ENCODE results near the gene HIVEP2. TPM values are rescaled to one million over a fixed set of nuclear protein-coding genes. Genes with fewer than 3 reads are reported as not detected.
A peak's percentile ranks its signal among the peaks of the same experiment; 100 is the strongest.

The HIVEP2 gene
- polyA plus RNA-seq, 3 donors from 2014 or later = 0.13 to 4.6 (median 1.5) TPM

GRCh38 chr6:142891454-142891853 is 53.5 kb downstream of the HIVEP2 start:
- Mint-ChIP-seq H3K36me3 (peaks cover 0 to 3% (median 0%) of the 10 kb centered on the region in 3 donors), H3K4me3 (no peak overlapping the region), H3K27me3 (ENCODE audit: low read depth in 3 of 3) (peaks cover 0 to 2% (median 0%) of the 10 kb centered on the region in 3 donors), H3K9me3 (no peaks in the 10 kb centered on the region), H3K4me1 (peaks cover 13 to 25% of the 10 kb centered on the region in 2 donors), H3K27ac (no peak overlapping the region)
- DNase-seq = no peak

DNA sequence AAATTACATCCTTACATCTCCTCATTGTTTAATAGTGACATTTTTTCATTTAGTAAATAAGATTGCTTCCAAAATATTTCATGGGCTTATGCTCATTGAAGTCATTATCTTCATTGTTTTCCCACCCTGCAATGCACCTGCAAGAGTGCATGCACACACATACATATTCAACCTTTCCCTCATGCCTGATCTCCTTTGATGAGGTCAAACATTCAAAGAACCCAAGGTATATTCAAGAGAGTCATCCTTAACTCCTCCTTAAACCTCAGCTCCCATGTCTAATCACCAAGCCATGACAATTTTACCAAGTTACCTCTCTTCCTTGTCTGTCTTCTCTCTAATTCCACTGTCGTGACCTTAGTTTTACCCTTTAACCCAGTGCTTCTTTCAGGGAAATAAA is 56.5 kb downstream of the HIVEP2 start:
- Mint-ChIP-seq H3K27me3 (ENCODE audit: low read depth in 3 of 3) (peaks cover 0 to 2% (median 0%) of the 10 kb centered on the region in 3 donors), H3K4me1 (peaks cover 34 to 48% of the 10 kb centered on the region in 2 donors), H3K27ac (peak overlapping the region in 4 of 6 donors; percentile 5 to 79 (median 12)), H3K4me3 (no peak overlapping the region), H3K36me3 (no peaks in the 10 kb centered on the region), H3K9me3 (no peaks in the 10 kb centered on the region)
- DNase-seq = no peak

GRCh38 chr6:142887517-142887916 is 57.5 kb downstream of the HIVEP2 start:
- Mint-ChIP-seq H3K9me3 (no peaks in the 10 kb centered on the region), H3K27me3 (ENCODE audit: low read depth in 3 of 3) (peaks cover 0 to 2% (median 0%) of the 10 kb centered on the region in 3 donors), H3K4me3 (no peak overlapping the region), H3K27ac (peak overlapping the region; percentile 16 to 84 (median 58)), H3K36me3 (no peaks in the 10 kb centered on the region), H3K4me1 (peaks cover 36 to 48% of the 10 kb centered on the region in 2 donors)
- DNase-seq = no peak

DNA sequence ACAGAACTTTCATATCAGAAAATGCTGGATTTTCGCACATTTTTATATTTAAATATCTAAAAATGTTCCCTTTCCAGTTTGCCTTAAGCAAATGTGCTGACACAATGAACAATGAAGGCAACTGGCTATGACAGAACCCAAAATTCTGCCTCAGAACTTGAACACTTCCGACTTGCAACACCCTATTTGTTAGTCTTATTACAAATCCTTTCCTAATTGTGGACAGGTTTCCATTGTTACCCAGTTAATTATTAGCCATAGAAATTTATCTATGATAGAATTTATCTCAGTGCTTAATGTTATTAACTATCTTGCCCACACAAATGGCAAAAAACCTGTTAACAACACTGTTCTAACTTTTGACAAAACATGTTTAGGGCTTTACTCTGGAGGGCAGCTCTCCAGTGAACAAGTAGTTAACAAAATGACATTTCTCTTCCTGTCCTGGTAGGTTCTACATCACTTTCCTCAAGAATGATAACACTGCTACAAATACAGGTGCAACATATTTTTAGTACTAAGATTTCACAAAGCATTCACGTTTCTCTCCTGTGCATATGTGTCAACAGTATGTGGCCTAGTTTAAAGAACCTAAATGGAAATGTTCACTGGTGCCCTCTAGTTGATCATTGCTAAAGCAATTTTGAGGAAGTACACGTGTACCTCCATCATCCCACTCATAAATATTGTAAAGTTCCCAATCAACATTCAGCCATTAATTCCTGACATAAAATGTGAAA is 58.4 kb downstream of the HIVEP2 start:
- H3K27ac Mint-ChIP-seq = peak overlapping the region; percentile 42 to 84 (median 74)
- peaks cover 0 to under 1% (median 0%) of the 10 kb centered on the region in 3 donors for H3K27me3 Mint-ChIP-seq (ENCODE audit: low read depth in 3 of 3)
- peaks cover 39 to 48% of the 10 kb centered on the region in 2 donors for H3K4me1 Mint-ChIP-seq
- H3K4me3 Mint-ChIP-seq = no peak overlapping the region
- H3K9me3 Mint-ChIP-seq = no peaks in the 10 kb centered on the region
- peak; percentile 31 to 40 (median 33) for DNase-seq
- no peaks in the 10 kb centered on the region for H3K36me3 Mint-ChIP-seq

GRCh38 chr6:142885182-142885867 is 59.7 kb downstream of the HIVEP2 start:
- peak overlapping the region; percentile 34 to 75 (median 47) for H3K4me3 Mint-ChIP-seq
- H3K27ac Mint-ChIP-seq = peak overlapping the region; percentile 30 to 96 (median 90)
- no peaks in the 10 kb centered on the region for H3K27me3 Mint-ChIP-seq (ENCODE audit: low read depth in 3 of 3)
- H3K9me3 Mint-ChIP-seq = no peaks in the 10 kb centered on the region
- peaks cover 40 to 50% of the 10 kb centered on the region in 2 donors for H3K4me1 Mint-ChIP-seq
- H3K36me3 Mint-ChIP-seq = no peaks in the 10 kb centered on the region
- DNase-seq = peak; percentile 40 to 55 (median 47)

- H3K9me3 Mint-ChIP-seq = no peaks in the 10 kb centered on the region
- no peaks in the 10 kb centered on the region for H3K36me3 Mint-ChIP-seq
- peaks cover 45 to 57% of the 10 kb centered on the region in 2 donors for H3K4me1 Mint-ChIP-seq
- peak overlapping the region; percentile 43 to 93 (median 82) for H3K27ac Mint-ChIP-seq
- H3K27me3 Mint-ChIP-seq (ENCODE audit: low read depth in 3 of 3) = peaks cover 0 to under 1% (median 0%) of the 10 kb centered on the region in 3 donors
- no peak for DNase-seq
- H3K4me3 Mint-ChIP-seq = peak overlapping the region in 2 of 5 donors; percentile 8 to 60
Observed at GRCh38 chr6:142884214-142885035, 60.6 kb downstream of the HIVEP2 start.

GRCh38 chr6:142883011-142883410 is 62.0 kb downstream of the HIVEP2 start:
- peaks cover 50 to 64% of the 10 kb centered on the region in 2 donors for H3K4me1 Mint-ChIP-seq
- H3K4me3 Mint-ChIP-seq = no peak overlapping the region
- peaks cover 0 to 2% (median 0%) of the 10 kb centered on the region in 3 donors for H3K27me3 Mint-ChIP-seq (ENCODE audit: low read depth in 3 of 3)
- no peak for DNase-seq
- H3K9me3 Mint-ChIP-seq = no peaks in the 10 kb centered on the region
- H3K36me3 Mint-ChIP-seq = no peaks in the 10 kb centered on the region
- no peak overlapping the region for H3K27ac Mint-ChIP-seq

DNA sequence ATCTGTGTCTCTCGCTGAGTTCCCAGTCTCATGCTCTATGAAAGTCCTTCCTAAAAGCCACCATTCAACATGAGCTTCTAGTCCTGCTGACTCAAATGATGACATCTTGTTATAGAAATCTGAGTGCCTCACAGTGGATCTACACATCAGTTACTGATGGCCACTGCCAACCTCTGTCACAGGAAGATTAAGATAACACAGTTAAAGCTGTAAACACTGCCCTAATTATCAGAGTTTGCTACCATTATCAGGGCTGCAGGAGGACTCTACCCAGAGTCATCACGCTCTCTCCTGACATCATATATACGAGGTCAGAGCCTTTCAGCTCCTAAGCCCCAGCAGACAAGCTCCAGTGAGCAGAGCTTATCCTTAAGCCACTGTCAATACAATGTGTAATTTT is 63.2 kb downstream of the HIVEP2 start:
- peaks cover 0 to 2% (median 0%) of the 10 kb centered on the region in 3 donors for H3K27me3 Mint-ChIP-seq (ENCODE audit: low read depth in 3 of 3)
- H3K36me3 Mint-ChIP-seq = no peaks in the 10 kb centered on the region
- H3K4me1 Mint-ChIP-seq = peaks cover 50 to 63% of the 10 kb centered on the region in 2 donors
- H3K27ac Mint-ChIP-seq = no peak overlapping the region
- DNase-seq = no peak
- no peaks in the 10 kb centered on the region for H3K9me3 Mint-ChIP-seq
- H3K4me3 Mint-ChIP-seq = no peak overlapping the region

- peaks cover 0 to 2% (median 0%) of the 10 kb centered on the region in 3 donors for H3K27me3 Mint-ChIP-seq (ENCODE audit: low read depth in 3 of 3)
- DNase-seq = no peak
- H3K36me3 Mint-ChIP-seq = no peaks in the 10 kb centered on the region
- peaks cover 46 to 61% of the 10 kb centered on the region in 2 donors for H3K4me1 Mint-ChIP-seq
- H3K9me3 Mint-ChIP-seq = no peaks in the 10 kb centered on the region
- H3K27ac Mint-ChIP-seq = no peak overlapping the region
- no peak overlapping the region for H3K4me3 Mint-ChIP-seq
Observed at GRCh38 chr6:142881290-142881689, 63.7 kb downstream of the HIVEP2 start.

- Mint-ChIP-seq H3K27ac (peak overlapping the region in 2 of 6 donors; percentile 7 to 18), H3K27me3 (ENCODE audit: low read depth in 3 of 3) (peaks cover 0 to 2% (median 0%) of the 10 kb centered on the region in 3 donors), H3K4me3 (no peak overlapping the region), H3K9me3 (no peaks in the 10 kb centered on the region), H3K36me3 (peaks cover 0 to 5% (median 0%) of the 10 kb centered on the region in 3 donors), H3K4me1 (peaks cover 36 to 61% of the 10 kb centered on the region in 2 donors)
- DNase-seq = no peak
Observed at GRCh38 chr6:142880201-142880600, 64.8 kb downstream of the HIVEP2 start.

DNA sequence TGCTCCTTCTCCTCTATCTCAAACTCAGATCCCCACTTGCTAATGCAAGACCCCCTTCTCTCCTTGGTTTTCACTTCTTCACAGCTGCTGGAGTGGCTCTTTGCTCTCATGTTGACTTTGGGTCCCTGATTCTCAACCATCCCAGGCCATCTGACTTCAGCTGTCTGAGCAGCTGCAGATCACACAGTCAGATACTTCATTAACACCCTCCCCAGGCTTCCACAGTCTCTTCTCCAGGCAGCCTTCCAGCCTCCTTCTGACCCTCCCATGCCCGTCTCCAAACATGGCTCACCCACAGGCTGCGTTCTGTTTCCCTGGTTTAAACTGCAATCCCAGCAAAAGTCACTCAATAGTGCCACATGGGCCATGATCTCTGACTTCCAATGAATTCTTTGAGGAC is 65.4 kb downstream of the HIVEP2 start:
- H3K9me3 Mint-ChIP-seq = no peaks in the 10 kb centered on the region
- peak overlapping the region in 3 of 6 donors; percentile 18 to 79 (median 18) for H3K27ac Mint-ChIP-seq
- DNase-seq = no peak
- no peak overlapping the region for H3K4me3 Mint-ChIP-seq
- H3K27me3 Mint-ChIP-seq (ENCODE audit: low read depth in 3 of 3) = peaks cover 0 to 2% (median 0%) of the 10 kb centered on the region in 3 donors
- H3K4me1 Mint-ChIP-seq = peaks cover 36 to 61% of the 10 kb centered on the region in 2 donors
- H3K36me3 Mint-ChIP-seq = peaks cover 0 to 5% (median 0%) of the 10 kb centered on the region in 3 donors

GRCh38 chr6:142879076-142879475 is 65.9 kb downstream of the HIVEP2 start:
- H3K4me3 Mint-ChIP-seq = no peak overlapping the region
- H3K27ac Mint-ChIP-seq = peak overlapping the region in 3 of 6 donors; percentile 17 to 79 (median 18)
- peaks cover 0 to 2% (median 0%) of the 10 kb centered on the region in 3 donors for H3K27me3 Mint-ChIP-seq (ENCODE audit: low read depth in 3 of 3)
- H3K9me3 Mint-ChIP-seq = no peaks in the 10 kb centered on the region
- peaks cover 34 to 61% of the 10 kb centered on the region in 2 donors for H3K4me1 Mint-ChIP-seq
- DNase-seq = no peak
- H3K36me3 Mint-ChIP-seq = peaks cover 0 to 5% (median 0%) of the 10 kb centered on the region in 3 donors

- Mint-ChIP-seq H3K27ac (peak overlapping the region in 4 of 6 donors; percentile 5 to 50 (median 31)), H3K4me1 (peaks cover 34 to 66% of the 10 kb centered on the region in 2 donors), H3K4me3 (peak overlapping the region in 3 of 5 donors; percentile 16 to 54 (median 41)), H3K27me3 (ENCODE audit: low read depth in 3 of 3) (peaks cover 0 to 2% (median 0%) of the 10 kb centered on the region in 3 donors), H3K9me3 (no peaks in the 10 kb centered on the region), H3K36me3 (peaks cover 0 to 5% (median 0%) of the 10 kb centered on the region in 3 donors)
- DNase-seq = peak in 1 of 3 donors; percentile 19
Observed at GRCh38 chr6:142878407-142878806, 66.6 kb downstream of the HIVEP2 start.
